Adrenal gland (tissue), 12 donors: Measurements from ENCODE around the gene MLLT1. TPM values are rescaled to one million over a fixed set of nuclear protein-coding genes. Genes with fewer than 3 reads are reported as not detected.
A peak's percentile ranks its signal among the peaks of the same experiment; 100 is the strongest.

Experiments
- DNase-seq, 7 donors: peaks; one replicate each; pipeline ENCODE4 v3.0.0-alpha.2; 2019 to 2020
- H3K27ac ChIP-seq, 5 donors: fragments of 200-600 bp; sonication (generic) in 4 of 5; 1 replicate in 3 of 5; 2 replicates in 2 of 5; pipeline versions ENCODE4 v1.5.1 to v1.8.0; 2016 to 2020; ENCODE audit warnings: mild to moderate bottlenecking in 1 of 5
- H3K27me3 ChIP-seq: fragments of 200-600 bp; 2 replicates; pipeline ENCODE4 v1.8.0; 2021
- H3K36me3 ChIP-seq, 2 donors: fragments of 200-600 bp; replicated peaks in 1 of 2; 1 replicate in 1 of 2; 2 replicates in 1 of 2; pipeline versions ENCODE4 v1.5.1 to v1.8.0; 2018 to 2022
- H3K4me1 ChIP-seq, 2 donors: fragments of 200-600 bp; replicated peaks in 1 of 2; 1 replicate in 1 of 2; 2 replicates in 1 of 2; pipeline versions ENCODE4 v1.5.1 to v1.8.0; 2018 to 2021
- H3K4me3 ChIP-seq, 4 donors: fragments of 200-600 bp; sonication (generic) in 3 of 4; one replicate each; pipeline ENCODE4 v1.5.1; 2016 to 2018
- H3K9me3 ChIP-seq, 3 donors: fragments of 200-600 bp; sonication (generic) in 1 of 3; replicated peaks in 1 of 3; 1 replicate in 2 of 3; 2 replicates in 1 of 3; pipeline versions ENCODE4 v1.5.1 to v1.8.0; 2016 to 2021
- CTCF ChIP-seq, 6 experiments: fragments of 450-650 bp in 4 of 6; fragments of 200-600 bp in 2 of 6; sonication (generic) in 1 of 6; IDR thresholded peaks; 1 replicate in 5 of 6; 2 replicates in 1 of 6; pipeline versions ENCODE4 v1.5.1 to v1.8.0; 2016 to 2021; ENCODE audit warnings: antibody characterized with exemption in 6 of 6, mild to moderate bottlenecking in 2 of 6, moderate library complexity in 1 of 6
- POLR2A ChIP-seq, 2 donors: fragments of 450-650 bp; IDR thresholded peaks; one replicate each; pipeline ENCODE4 v1.6.1; 2017; ENCODE audit warnings: antibody characterized with exemption in 2 of 2, mild to moderate bottlenecking in 2 of 2, moderate library complexity in 1 of 2
- WGBS, 4 donors: extraction: QIAGEN DNeasy Blood & Tissue Kit in 2 of 4; methylation state at CpG; one replicate each; pipeline versions ENCODE4 v1.1.5 to v1.1.7; 2013 to 2017; 5-methylcytosine and 5-hydroxymethylcytosine counted together
- intact Hi-C, 2 donors: fragments of 100-400 bp; cut with DNase I; formaldehyde crosslinking; loops; one replicate each; pipeline versions ENCODE4 v1.14.1 to v1.15.0; 2022 to 2023
- polyA plus RNA-seq, 3 donors: library from polyadenylated mRNA; stranded (reverse); fragments of 200-250 nt in 2 of 3; fragments of 350-450 nt in 1 of 3; fragmentation: Illumina TruSeq in 1 of 3; extraction: RNeasy Lipid Tissue Mini Kit (QIAGEN cat#74804) in 1 of 3; gene quantifications; one replicate each; pipeline ENCODE4 v1.2.3, GENCODE V29; 2013 to 2014
- total RNA-seq, 9 donors: library from RNA; depleted of rRNA in 4 of 9; stranded (reverse); fragments of >200 nt in 4 of 9; fragments of 120-200 nt in 1 of 9; fragmentation: NEBNext Ultra II Directional in 1 of 9; extraction: Animal tissue kit (Norgen Biotek cat#: 25700) in 1 of 9; gene quantifications; one replicate each; pipeline versions ENCODE4 v1.1.0 to v1.2.4, GENCODE V29; 2013 to 2023
- donor health status: healthy with polysubstance abuse.
- donor health status: Bipolar disorder and iron deficiency.
- donor health status: DM: yes; HTN: yes; CAD: no.
- donor health status: DM: no; HTN: no; CAD: no.
- donor health status: DM: no; HTN: no; CAD: no.
- donor health status: DM: yes; HTN: yes; CAD: no.

MLLT1 gene
- total and polyA plus RNA-seq, 12 donors: 9.3 to 66.3 (median 28.2) TPM

- Histone ChIP-seq H3K27ac (peak overlapping the region in 4 of 5 donors; percentile 48 to 81 (median 62)), H3K4me1 (peaks cover 39 to 56% of the 10 kb centered on the region in 2 donors), H3K4me3 (no peak overlapping the region), H3K27me3 (no peaks in the 10 kb centered on the region), H3K36me3 (peaks cover 0 to 22% of the 10 kb centered on the region in 2 donors), H3K9me3 (no peaks in the 10 kb centered on the region)
- WGBS, 4 donors: 39 to 67% (median 58%) methylated on average over 13 to 24 of the region's 24 CpGs
- no peak for TF ChIP-seq POLR2A (IDR thresholded peaks at IDR 0.05)
- TF ChIP-seq CTCF (IDR thresholded peaks at IDR 0.05): no peak
- intact Hi-C loops: loop anchor here (2.0 to 5.0 kb wide), 3 partner anchors 63 to 83 kb away; no protein-coding TSS in a partner anchor
- DNase-seq: peak in 1 of 7 donors; percentile 34
Observed at GRCh38 chr19:6219586-6220290, 60.0 kb downstream of the MLLT1 start.

- no peak for TF ChIP-seq POLR2A (IDR thresholded peaks at IDR 0.05)
- TF ChIP-seq CTCF (IDR thresholded peaks at IDR 0.05): no peak
- WGBS, 4 donors: 50 to 75% (median 59%) methylated on average over 2 to 8 of the region's 8 CpGs
- peaks cover 39 to 56% of the 10 kb centered on the region in 2 donors for H3K4me1 ChIP-seq
- H3K27me3 ChIP-seq: no peaks in the 10 kb centered on the region
- H3K4me3 ChIP-seq: no peak overlapping the region
- DNase-seq: peak in 1 of 7 donors; percentile 30
- intact Hi-C loops: loop anchor here (2.0 to 5.0 kb wide), 2 partner anchors 80 to 83 kb away; no protein-coding TSS in a partner anchor
- H3K36me3 ChIP-seq: peaks cover 0 to 22% of the 10 kb centered on the region in 2 donors
- H3K27ac ChIP-seq: peak overlapping the region in 1 of 5 donors; percentile 81
- H3K9me3 ChIP-seq: no peaks in the 10 kb centered on the region
Observed at GRCh38 chr19:6219147-6219525, 60.6 kb downstream of the MLLT1 start.

- intact Hi-C loops: loop anchor here (2.0 to 5.0 kb wide), 2 partner anchors 80 to 84 kb away; no protein-coding TSS in a partner anchor
- TF ChIP-seq POLR2A (IDR thresholded peaks at IDR 0.05) (no peak), CTCF (IDR thresholded peaks at IDR 0.05) (peak; percentile 96 to 99 (median 98))
- no peak overlapping the region for H3K27ac ChIP-seq
- peaks cover 34 to 51% of the 10 kb centered on the region in 2 donors for H3K4me1 ChIP-seq
- no peak overlapping the region for H3K4me3 ChIP-seq
- no peaks in the 10 kb centered on the region for H3K27me3 ChIP-seq
- peak; percentile 89 to 97 (median 90) for DNase-seq
- 13 to 37% (median 34%) methylated on average over 9 to 18 of the region's 18 CpGs for WGBS, 4 donors
- H3K36me3 ChIP-seq: peaks cover 0 to 22% of the 10 kb centered on the region in 2 donors
- no peaks in the 10 kb centered on the region for H3K9me3 ChIP-seq
Observed at GRCh38 chr19:6218491-6219146, 61.2 kb downstream of the MLLT1 start.

- Histone ChIP-seq H3K4me3 (no peak overlapping the region), H3K27me3 (no peaks in the 10 kb centered on the region), H3K4me1 (peaks cover 27 to 43% of the 10 kb centered on the region in 2 donors), H3K36me3 (peaks cover 0 to 27% of the 10 kb centered on the region in 2 donors), H3K27ac (no peak overlapping the region), H3K9me3 (no peaks in the 10 kb centered on the region)
- DNase-seq: peak in 1 of 7 donors; percentile 20
- 48 to 79% (median 73%) methylated on average over 5 to 17 of the region's 17 CpGs for WGBS, 4 donors
- TF ChIP-seq POLR2A (IDR thresholded peaks at IDR 0.05) (no peak), CTCF (IDR thresholded peaks at IDR 0.05) (no peak)
- intact Hi-C loops: loop anchor here (2.0 to 5.0 kb wide), 2 partner anchors 81 to 84 kb away; no protein-coding TSS in a partner anchor
Observed at GRCh38 chr19:6217752-6218334, 61.9 kb downstream of the MLLT1 start.
